A673 (cell line): Measurements from ENCODE around the gene PLEKHM1. TPM values are rescaled to one million over a fixed set of nuclear protein-coding genes. Genes with fewer than 3 reads are reported as not detected.
"Not testable (repeated sequence)": the region's sequence is repeated elsewhere in the genome, so short reads cannot be mapped to it uniquely, and the experiment has no call there.

Source experiments
- Bru-seq: library from RNA; stranded (reverse); fragments of 400-500 nt; gene quantifications from one replicate; lab custom pipeline; 2021; lab: Mats Ljungman, UMichigan
- BruChase-seq, 2 experiments: library from RNA; stranded (reverse); fragments of 400-500 nt; gene quantifications; one replicate each; lab custom pipeline; 2021; lab: Mats Ljungman, UMichigan
- BruUV-seq: library from RNA; stranded (reverse); fragments of 400-500 nt; replicated peaks from 2 replicates; lab custom pipeline; 2021; lab: Mats Ljungman, UMichigan
- CTCF ChIA-PET: fragments of 300-600 bp; sonication (Branson Sonifier 250); formaldehyde crosslinking; loops from one replicate; lab custom pipeline; 2022; ENCODE audit warnings: antibody characterized with exemption; lab: Charles Lee
- POLR2A ChIA-PET: fragments of 300-600 bp; sonication (Branson Sonifier 250); formaldehyde crosslinking; loops from one replicate; lab custom pipeline; 2022; ENCODE audit warnings: antibody characterized with exemption; ENCODE audit not compliant: low non-redundant PET; lab: Charles Lee
- DNase-seq: peaks from one replicate; pipeline ENCODE4 v3.0.0-alpha.2; 2015; ENCODE audit warnings: low spot score
- H3K27ac ChIP-seq: fragments of 200-600 bp; sonication (generic); 2 replicates; pipeline ENCODE4 v1.5.1; 2016; ENCODE audit warnings: mixed run types, low read depth, mild to moderate bottlenecking, mixed read lengths, antibody characterized with exemption, low read length; ENCODE audit not compliant: poor library complexity, severe bottlenecking
- H3K27me3 ChIP-seq: fragments of 200-600 bp; sonication (generic); replicated peaks from 2 replicates; pipeline ENCODE4 v1.6.1; 2017; ENCODE audit warnings: mixed run types, low read depth, mild to moderate bottlenecking, mixed read lengths, antibody characterized with exemption, low read length; ENCODE audit not compliant: insufficient read depth, poor library complexity
- H3K36me3 ChIP-seq: fragments of 200-600 bp; sonication (generic); 2 replicates; pipeline ENCODE4 v1.6.1; 2016; ENCODE audit warnings: mixed run types, mild to moderate bottlenecking, mixed read lengths, antibody characterized with exemption, low read length; ENCODE audit not compliant: insufficient read depth, poor library complexity, severe bottlenecking
- H3K4me1 ChIP-seq: fragments of 200-600 bp; sonication (generic); 2 replicates; pipeline ENCODE4 v1.6.1; 2017; ENCODE audit warnings: mixed run types, mild to moderate bottlenecking, mixed read lengths, antibody characterized with exemption, low read length; ENCODE audit not compliant: insufficient read depth, poor library complexity, severe bottlenecking
- H3K4me3 ChIP-seq: fragments of 200-600 bp; sonication (generic); 2 replicates; pipeline ENCODE4 v1.5.1; 2016; ENCODE audit warnings: low read depth, mixed run types, mild to moderate bottlenecking, mixed read lengths, low read length; ENCODE audit not compliant: poor library complexity, severe bottlenecking
- H3K9me3 ChIP-seq: fragments of 200-600 bp; sonication (generic); 2 replicates; pipeline ENCODE4 v1.6.1; 2016; ENCODE audit warnings: mixed run types, low read depth, mild to moderate bottlenecking, mixed read lengths, antibody characterized with exemption, low read length; ENCODE audit not compliant: poor library complexity, severe bottlenecking
- intact Hi-C: fragments of 100-400 bp; cut with micrococcal nuclease; formaldehyde crosslinking; loops from one replicate; pipeline ENCODE4 v1.10.0; 2022; ENCODE audit not compliant: unreplicated experiment
- long read RNA-seq: library from polyadenylated mRNA; stranded (forward); transcript quantifications from one replicate; pipeline ENCODE4 v2.0.0, GENCODE V29; 2022
- total RNA-seq: library from RNA; stranded (reverse); gene quantifications from 2 replicates; pipeline ENCODE4 v1.2.3, GENCODE V29; 2021

The PLEKHM1 gene
- total RNA-seq (11.9 and 13.0 TPM in 2 replicates), Bru-seq, nascent RNA (percentile 47 among the genes with signal in this experiment), BruChase-seq, experiment 1, labeled RNA remaining after a 2-hour chase (percentile 49 among the genes with signal in this experiment), BruChase-seq, experiment 2, labeled RNA remaining after a 6-hour chase (percentile 54 among the genes with signal in this experiment)
- long read RNA-seq, full-length matches to known transcripts: 3 of 10 reads
- long read RNA-seq, partial matches to known transcripts: 4 of 10 reads
- long read RNA-seq, other reads (novel, unspliced or antisense): 3 of 10 reads

- H3K27me3 ChIP-seq, H3K4me1 ChIP-seq, POLR2A ChIA-PET, H3K36me3 ChIP-seq, intact Hi-C loops, CTCF ChIA-PET, H3K9me3 ChIP-seq, H3K27ac ChIP-seq, BruUV-seq: not testable (repeated sequence)
- peak within 1 kb of the TSS; percentile 48 for H3K4me3 ChIP-seq
- peak; percentile 63 for DNase-seq
Measured at GRCh38 chr17:45490615-45491433, at the start of gene PLEKHM1. TSS of gene PLEKHM1 (minus strand) at chr17:45490721. CDS start at chr17:45482484, 8,237 bp downstream.

DNA sequence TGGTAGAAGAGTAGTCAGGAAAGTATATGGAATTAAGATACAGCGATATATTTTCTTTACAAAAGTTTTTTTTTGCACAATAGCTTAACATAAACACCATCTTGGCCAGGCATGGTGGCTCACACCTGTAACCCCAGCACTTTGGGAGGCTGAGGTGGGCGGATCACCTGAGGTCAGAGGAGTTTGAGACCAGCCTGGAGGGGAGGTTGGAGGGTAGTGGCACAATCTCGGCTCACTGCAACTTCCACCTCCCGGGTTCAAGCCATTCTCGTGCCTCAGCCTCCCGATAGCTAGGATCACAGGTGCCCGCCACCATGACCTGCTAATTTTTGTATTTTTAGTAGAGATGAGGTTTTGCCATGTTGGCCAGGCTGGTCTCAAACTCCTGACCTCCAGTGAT, 47.6 kb upstream of the PLEKHM1 start:
- H3K36me3 ChIP-seq, CTCF ChIA-PET, BruUV-seq, H3K27me3 ChIP-seq, H3K9me3 ChIP-seq, H3K4me1 ChIP-seq, intact Hi-C loops, DNase-seq, POLR2A ChIA-PET, H3K27ac ChIP-seq, H3K4me3 ChIP-seq: not testable (repeated sequence)

DNA sequence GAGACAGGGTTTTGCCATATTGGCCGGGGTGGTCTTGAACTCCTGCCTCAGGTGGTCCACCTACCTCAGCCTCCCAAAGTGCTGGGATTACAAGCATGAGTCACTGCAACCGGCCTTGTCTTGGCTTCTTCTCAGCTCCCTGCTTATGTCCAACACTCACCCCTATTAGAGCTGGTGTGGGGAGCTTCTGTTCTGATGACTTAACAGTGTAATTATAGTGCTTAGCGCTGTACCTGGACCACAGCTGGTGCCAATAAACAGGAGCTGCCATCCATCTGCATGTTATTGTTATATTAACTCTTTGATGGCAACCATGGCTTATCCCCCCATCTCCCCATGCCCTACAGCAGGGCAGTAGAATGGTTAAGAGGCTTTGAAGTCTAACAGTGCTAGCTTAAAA, 15.6 kb upstream of the PLEKHM1 start:
- CTCF ChIA-PET, DNase-seq, intact Hi-C loops, H3K36me3 ChIP-seq, H3K9me3 ChIP-seq, H3K27me3 ChIP-seq, H3K4me1 ChIP-seq, POLR2A ChIA-PET, H3K27ac ChIP-seq, BruUV-seq, H3K4me3 ChIP-seq: not testable (repeated sequence)

GRCh38 chr17:45505183-45505582, 14.7 kb upstream of the PLEKHM1 start:
- BruUV-seq, CTCF ChIA-PET, H3K4me1 ChIP-seq, H3K4me3 ChIP-seq, H3K9me3 ChIP-seq, intact Hi-C loops, H3K27me3 ChIP-seq, H3K36me3 ChIP-seq, POLR2A ChIA-PET, H3K27ac ChIP-seq, DNase-seq: not testable (repeated sequence)

GRCh38 chr17:45501092-45501707, 10.7 kb upstream of the PLEKHM1 start:
- BruUV-seq, CTCF ChIA-PET, H3K27ac ChIP-seq, POLR2A ChIA-PET, H3K36me3 ChIP-seq, DNase-seq, H3K4me1 ChIP-seq, intact Hi-C loops, H3K27me3 ChIP-seq, H3K4me3 ChIP-seq, H3K9me3 ChIP-seq: not testable (repeated sequence)

DNA sequence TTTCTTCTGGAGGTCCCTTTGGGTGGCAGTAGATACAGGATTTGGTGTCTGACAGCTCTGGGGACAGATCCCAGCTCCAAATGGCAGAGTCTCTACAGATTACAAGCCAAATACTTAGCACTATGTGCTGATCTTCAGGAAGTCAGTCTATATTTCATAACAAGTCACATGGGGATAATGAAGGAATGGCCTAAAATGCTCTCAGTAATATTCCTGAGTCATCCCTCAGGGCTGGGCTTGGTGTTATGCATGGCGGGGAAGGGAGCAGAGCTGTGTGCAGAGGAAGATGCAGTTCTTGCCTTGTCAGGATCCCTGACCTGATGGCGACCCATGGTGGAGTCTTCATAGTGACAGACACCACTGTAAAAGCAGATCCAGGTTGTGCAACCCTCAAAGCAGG, 10.0 kb upstream of the PLEKHM1 start:
- intact Hi-C loops, H3K27ac ChIP-seq, H3K4me3 ChIP-seq, POLR2A ChIA-PET, H3K9me3 ChIP-seq, H3K36me3 ChIP-seq, BruUV-seq, H3K4me1 ChIP-seq, H3K27me3 ChIP-seq, CTCF ChIA-PET, DNase-seq: not testable (repeated sequence)

- intact Hi-C loops, CTCF ChIA-PET, H3K27me3 ChIP-seq, H3K9me3 ChIP-seq, H3K36me3 ChIP-seq, DNase-seq, H3K27ac ChIP-seq, H3K4me3 ChIP-seq, BruUV-seq, H3K4me1 ChIP-seq, POLR2A ChIA-PET: not testable (repeated sequence)
Measured at GRCh38 chr17:45499208-45499607, 8.7 kb upstream of the PLEKHM1 start.
